ENCODE measurements around the gene TM4SF4. TPM values are rescaled to one million over a fixed set of nuclear protein-coding genes. Genes with fewer than 3 reads are reported as not detected.
A peak's percentile ranks its signal among the peaks of the same experiment; 100 is the strongest.

Gene TM4SF4
- total RNA-seq, 1 donor from 2014 or later: not detected

DNA sequence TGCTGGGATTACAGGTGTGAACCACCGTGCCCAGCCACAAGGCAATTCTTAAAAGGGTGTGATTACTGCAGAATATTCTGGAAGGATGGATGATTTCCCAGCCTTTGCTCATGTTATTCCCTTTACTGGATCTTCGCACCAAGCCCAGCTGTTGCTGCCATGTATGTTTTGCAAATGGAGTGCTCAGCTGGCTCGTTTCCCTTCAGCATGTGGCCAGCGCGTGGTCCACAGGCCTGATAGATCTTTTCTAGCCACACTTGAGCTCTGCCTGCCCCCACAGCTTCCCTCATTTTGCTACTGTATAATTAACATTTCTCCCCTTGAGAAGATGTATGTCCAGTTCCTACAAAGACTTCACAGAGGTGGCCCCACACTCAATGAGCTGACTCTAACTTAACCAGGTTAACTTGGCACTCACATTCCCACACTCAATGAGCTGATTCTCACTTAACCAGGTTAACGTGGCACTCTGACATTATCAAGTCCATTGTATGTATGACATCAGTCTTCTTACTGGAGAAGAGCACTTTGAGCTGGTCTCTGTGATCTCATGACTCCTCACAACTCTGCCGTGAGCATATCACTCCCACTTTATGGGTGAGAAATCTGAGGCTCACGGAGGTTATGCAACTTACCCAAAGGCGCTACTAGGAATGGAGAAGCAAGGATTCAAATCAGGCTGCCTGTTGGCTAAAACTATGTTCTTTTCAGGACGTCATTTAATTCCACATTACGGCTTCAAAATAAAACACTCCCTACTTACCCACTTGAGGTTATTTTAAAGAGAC lies 49.2 kb downstream of the TM4SF4 start:
- Histone ChIP-seq H3K4me3 (no peak overlapping the region), H3K9me3 (no peaks in the 10 kb centered on the region), H3K4me1 (peaks cover 29% of the 10 kb centered on the region), H3K36me3 (peaks cover 49% of the 10 kb centered on the region), H3K27ac (no peak overlapping the region), H3K27me3 (ENCODE audit: low read depth) (no peaks in the 10 kb centered on the region)
- TF ChIP-seq CTCF (IDR thresholded peaks at IDR 0.05): no peak
- peak; percentile 7 to 51 for ATAC-seq
- intact Hi-C loops (cut with DNase I): no loop called here
- DNase-seq: no peak

GRCh38 chr3:149527531-149528339 lies 53.2 kb downstream of the TM4SF4 start:
- Histone ChIP-seq H3K27ac (peak overlapping the region; percentile 79), H3K4me3 (no peak overlapping the region), H3K27me3 (ENCODE audit: low read depth) (no peaks in the 10 kb centered on the region), H3K36me3 (peaks cover 18% of the 10 kb centered on the region), H3K4me1 (peaks cover 44% of the 10 kb centered on the region), H3K9me3 (no peaks in the 10 kb centered on the region)
- DNase-seq: peak; percentile 70
- ATAC-seq: peak; percentile 93 to 94
- intact Hi-C loops (cut with DNase I): no loop called here
- TF ChIP-seq CTCF (IDR thresholded peaks at IDR 0.05): peak; percentile 20

GRCh38 chr3:149528340-149528650 lies 53.8 kb downstream of the TM4SF4 start:
- DNase-seq (no peak), ATAC-seq (peak in 1 of 2 donors; percentile 8)
- peak overlapping the region; percentile 79 for H3K27ac ChIP-seq
- H3K9me3 ChIP-seq: no peaks in the 10 kb centered on the region
- intact Hi-C loops (cut with DNase I): no loop called here
- peaks cover 18% of the 10 kb centered on the region for H3K36me3 ChIP-seq
- no peak overlapping the region for H3K4me3 ChIP-seq
- H3K4me1 ChIP-seq: peaks cover 50% of the 10 kb centered on the region
- no peaks in the 10 kb centered on the region for H3K27me3 ChIP-seq (ENCODE audit: low read depth)
- TF ChIP-seq CTCF (IDR thresholded peaks at IDR 0.05): no peak

DNA sequence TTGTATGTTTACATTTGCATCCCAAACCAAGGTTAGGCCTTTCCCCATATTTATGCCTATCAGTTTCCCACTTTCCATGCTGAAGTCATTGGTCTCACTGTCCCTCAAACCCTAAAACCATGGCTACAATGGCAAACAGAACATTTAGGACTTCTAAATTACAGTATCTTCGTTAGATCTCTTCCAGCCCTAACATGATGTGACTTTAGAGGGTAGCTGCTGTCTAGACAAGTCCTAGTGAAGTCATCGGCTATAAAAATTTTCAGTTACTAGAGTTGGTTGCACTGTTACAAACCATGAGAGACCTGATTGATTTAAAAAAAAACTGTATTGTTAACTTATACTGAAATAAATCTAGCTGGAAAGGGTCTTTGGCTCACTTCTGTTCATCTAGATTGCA lies 54.6 kb downstream of the TM4SF4 start:
- Histone ChIP-seq H3K27ac (no peak overlapping the region), H3K36me3 (peaks cover 18% of the 10 kb centered on the region), H3K9me3 (no peaks in the 10 kb centered on the region), H3K4me1 (peaks cover 54% of the 10 kb centered on the region), H3K27me3 (ENCODE audit: low read depth) (no peaks in the 10 kb centered on the region), H3K4me3 (no peak overlapping the region)
- DNase-seq (no peak), ATAC-seq (no peak)
- TF ChIP-seq CTCF (IDR thresholded peaks at IDR 0.05): no peak
- intact Hi-C loops (cut with DNase I): no loop called here

GRCh38 chr3:149532489-149533180 lies 58.1 kb downstream of the TM4SF4 start:
- intact Hi-C loops (cut with DNase I): no loop called here
- Histone ChIP-seq H3K4me1 (peaks cover 58% of the 10 kb centered on the region), H3K4me3 (no peak overlapping the region), H3K27me3 (ENCODE audit: low read depth) (no peaks in the 10 kb centered on the region), H3K27ac (no peak overlapping the region), H3K9me3 (no peaks in the 10 kb centered on the region), H3K36me3 (no peaks in the 10 kb centered on the region)
- DNase-seq: no peak
- no peak for TF ChIP-seq CTCF (IDR thresholded peaks at IDR 0.05)
- no peak for ATAC-seq

Data from lower lobe of right lung (tissue), 2 donors.